ENCODE results near the gene CORO1C. TPM values are rescaled to one million over a fixed set of nuclear protein-coding genes. Genes with fewer than 3 reads are reported as not detected.

The CORO1C gene
- total RNA-seq, 4 donors from 2014 or later: 277 to 473 (median 342) TPM

- Histone ChIP-seq H3K27me3 (no peaks in the 10 kb centered on the region), H3K27ac (peak overlapping the region; percentile 50 to 65 (median 58)), H3K9me3 (no peaks in the 10 kb centered on the region), H3K4me3 (no peak overlapping the region), H3K36me3 (no peaks in the 10 kb centered on the region), H3K4me1 (peaks cover 23 to 97% (median 32%) of the 10 kb centered on the region in 3 donors)
- TF ChIP-seq POLR2AphosphoS5 (IDR thresholded peaks at IDR 0.05): no peak
- TF ChIP-seq POLR2A (IDR thresholded peaks at IDR 0.05): no peak
- no peak for TF ChIP-seq EP300 (IDR thresholded peaks at IDR 0.05)
- no peak for TF ChIP-seq CTCF (IDR thresholded peaks at IDR 0.05)
- ATAC-seq: no peak
- 61 to 68% methylated on average over 9 to 12 of the region's 12 CpGs for WGBS, 2 donors (ENCODE audit: low coverage in 1 of 2)
These were observed 19.0 kb downstream of the CORO1C start for GRCh38 chr12:108712165-108712924.

DNA sequence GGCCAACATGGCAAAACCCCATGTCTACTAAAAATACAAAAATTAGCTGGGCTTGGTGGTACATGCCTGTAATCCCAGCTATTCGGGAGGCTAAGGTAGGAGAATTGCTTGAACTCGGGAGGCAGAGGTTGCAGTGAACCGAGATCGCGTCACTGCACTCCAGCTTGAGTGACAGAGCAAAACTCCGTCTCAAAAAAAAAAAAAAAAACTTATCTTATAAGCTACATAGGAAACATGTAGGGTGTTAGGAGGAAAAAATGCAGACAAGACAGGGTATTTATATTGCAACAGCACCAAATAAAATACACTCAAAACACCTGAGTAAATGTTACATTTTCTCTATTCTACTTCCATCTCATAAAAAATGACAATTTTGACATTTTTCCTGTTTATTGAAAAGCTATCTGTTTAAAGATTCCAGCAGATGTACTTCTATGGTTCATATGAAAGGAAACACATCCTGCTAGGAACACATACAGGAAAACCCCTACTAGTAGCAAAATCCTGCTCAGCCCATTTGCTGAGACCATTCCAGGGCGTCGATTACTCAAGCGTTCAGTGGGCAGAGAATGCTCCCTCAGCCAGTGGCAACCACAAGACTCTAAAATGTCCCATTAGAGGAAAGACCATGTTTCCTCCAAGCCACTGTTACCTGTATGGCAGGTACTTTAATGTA, 19.7 kb downstream of the CORO1C start:
- H3K27ac ChIP-seq: peak overlapping the region; percentile 50 to 65 (median 58)
- WGBS, 2 donors (ENCODE audit: low coverage in 1 of 2): 48 to 66% methylated on average over 6 to 8 of the region's 9 CpGs
- ATAC-seq: no peak
- H3K36me3 ChIP-seq: no peaks in the 10 kb centered on the region
- H3K9me3 ChIP-seq: no peaks in the 10 kb centered on the region
- H3K27me3 ChIP-seq: no peaks in the 10 kb centered on the region
- no peak for TF ChIP-seq CTCF (IDR thresholded peaks at IDR 0.05)
- H3K4me3 ChIP-seq: no peak overlapping the region
- H3K4me1 ChIP-seq: peaks cover 23 to 97% (median 27%) of the 10 kb centered on the region in 3 donors

DNA sequence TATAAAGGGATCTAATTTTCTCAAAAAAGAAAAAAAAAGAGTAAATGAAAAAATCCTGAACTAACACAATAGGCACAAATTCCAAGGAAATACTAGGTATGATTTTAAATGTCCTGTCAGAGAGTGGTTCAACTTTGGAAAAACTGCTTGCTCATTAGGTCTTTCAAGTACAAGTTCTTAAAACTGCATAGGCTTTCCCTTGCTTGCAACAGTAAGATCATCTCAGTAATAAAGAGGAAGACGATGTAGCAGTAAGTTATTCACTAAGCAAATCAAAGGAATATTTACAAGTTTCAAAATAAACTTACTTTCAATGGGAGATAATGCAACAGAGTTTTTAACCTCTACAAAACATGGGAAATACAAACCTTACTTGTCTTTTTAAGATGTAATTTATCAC, 21.6 kb downstream of the CORO1C start:
- TF ChIP-seq CTCF (IDR thresholded peaks at IDR 0.05): no peak
- no peak for TF ChIP-seq EP300 (IDR thresholded peaks at IDR 0.05)
- no peak for TF ChIP-seq POLR2A (IDR thresholded peaks at IDR 0.05)
- no peak for TF ChIP-seq POLR2AphosphoS5 (IDR thresholded peaks at IDR 0.05)
- peak overlapping the region in 3 of 4 donors; percentile 41 to 50 (median 43) for H3K27ac ChIP-seq
- ATAC-seq: no peak
- WGBS, 2 donors (ENCODE audit: low coverage in 1 of 2): 10 to 29% methylated on average over 1 of the region's 1 CpG
- H3K36me3 ChIP-seq: no peaks in the 10 kb centered on the region
- H3K4me3 ChIP-seq: no peak overlapping the region
- peaks cover 22 to 97% (median 27%) of the 10 kb centered on the region in 3 donors for H3K4me1 ChIP-seq
- H3K9me3 ChIP-seq: no peaks in the 10 kb centered on the region
- no peaks in the 10 kb centered on the region for H3K27me3 ChIP-seq

- H3K36me3 ChIP-seq: peaks cover 0 to 10% of the 10 kb centered on the region in 2 donors
- 51 to 64% methylated on average over 5 of the region's 5 CpGs for WGBS, 2 donors (ENCODE audit: low coverage in 1 of 2)
- H3K27ac ChIP-seq: peak overlapping the region in 2 of 4 donors; percentile 94 to 96
- no peak for TF ChIP-seq POLR2A (IDR thresholded peaks at IDR 0.05)
- no peak for TF ChIP-seq CTCF (IDR thresholded peaks at IDR 0.05)
- TF ChIP-seq POLR2AphosphoS5 (IDR thresholded peaks at IDR 0.05): no peak
- TF ChIP-seq EP300 (IDR thresholded peaks at IDR 0.05): no peak
- H3K4me3 ChIP-seq: no peak overlapping the region
- no peaks in the 10 kb centered on the region for H3K9me3 ChIP-seq
- H3K27me3 ChIP-seq: no peaks in the 10 kb centered on the region
- no peak for ATAC-seq
- H3K4me1 ChIP-seq: peaks cover 27 to 97% (median 41%) of the 10 kb centered on the region in 3 donors
These were observed 26.8 kb downstream of the CORO1C start for GRCh38 chr12:108704527-108704926.

All from gastroesophageal sphincter (tissue), 4 donors.